ENCODE results near the gene C11orf16.

The C11orf16 gene

GRCh38 chr11:8964324-8965320 lies 31.9 kb upstream of the C11orf16 start, which contains the start of gene TMEM9B:
TSS of gene TMEM9B (minus strand) at chr11:8964442. CDS start at chr11:8964313, 129 bp downstream.
- peak within 1 kb of the TSS; percentile 45 for H3K27ac ChIP-seq (ENCODE audit: low read depth, low read length)
- no peaks in the 10 kb centered on the region; the same call in 1 of the 2 replicates for H3F3A ChIP-seq (ENCODE audit: control insufficient read depth, insufficient read depth)
- H3K4me2 ChIP-seq (ENCODE audit: low read length): peak within 1 kb of the TSS; percentile 80

GRCh38 chr11:8963569-8964323 lies 31.0 kb upstream of the C11orf16 start:
- H3K27me3 ChIP-seq (ENCODE audit: control insufficient read depth, low read length): no peaks in the 10 kb centered on the region
- H3K9me2 ChIP-seq (replicated peaks; ENCODE audit: control insufficient read depth, low read length): no peaks in the 10 kb centered on the region
- H3K27ac ChIP-seq (ENCODE audit: low read depth, low read length): peak overlapping the region; percentile 45
- H4K20me1 ChIP-seq (ENCODE audit: control insufficient read depth, insufficient read depth, low read depth, low read length): 0 out of 2 replicates have a peak, but pooled peaks cover 3% of the 10 kb centered on the region
- peaks cover 13% of the 10 kb centered on the region for H3K36me3 ChIP-seq (ENCODE audit: control insufficient read depth, low read length)
- TF ChIP-seq EZH2phosphoT487 (IDR thresholded peaks at IDR 0.05; ENCODE audit: borderline replicate concordance, low read length): no peak
- TF ChIP-seq CTCF (IDR thresholded peaks at IDR 0.05; ENCODE audit: low read depth, low read length, poor library complexity, severe bottlenecking): no peak
- peaks cover 59% of the 10 kb centered on the region for H3K79me2 ChIP-seq (ENCODE audit: control insufficient read depth, low read length)
- no peaks in the 10 kb centered on the region; the same call in 1 of the 2 replicates for H3F3A ChIP-seq (ENCODE audit: control insufficient read depth, insufficient read depth)
- peak overlapping the region; percentile 77 for H3K4me3 ChIP-seq (ENCODE audit: low read length)
- peak overlapping the region; percentile 80 for H3K4me2 ChIP-seq (ENCODE audit: low read length)
- no peaks in the 10 kb centered on the region for H3K9me3 ChIP-seq (ENCODE audit: control insufficient read depth, insufficient read depth, low read length)
- H3K4me1 ChIP-seq (ENCODE audit: control insufficient read depth, low read length): peaks cover 25% of the 10 kb centered on the region

More at GRCh38 chr11:8964324-8965320, 31.9 kb upstream of the C11orf16 start, which contains the start of gene TMEM9B:
- Histone ChIP-seq H3K9me3 (ENCODE audit: control insufficient read depth, insufficient read depth, low read length) (no peaks in the 10 kb centered on the region), H4K20me1 (ENCODE audit: control insufficient read depth, insufficient read depth, low read depth, low read length) (no peaks in the 10 kb centered on the region), H3K27me3 (ENCODE audit: control insufficient read depth, low read length) (no peaks in the 10 kb centered on the region), H3K9me2 (replicated peaks; ENCODE audit: control insufficient read depth, low read length) (no peaks in the 10 kb centered on the region), H3K79me2 (ENCODE audit: control insufficient read depth, low read length) (peaks cover 50% of the 10 kb centered on the region), H3K4me3 (ENCODE audit: low read length) (peak within 1 kb of the TSS; percentile 77), H3K36me3 (ENCODE audit: control insufficient read depth, low read length) (peaks cover 7% of the 10 kb centered on the region), H3K4me1 (ENCODE audit: control insufficient read depth, low read length) (peaks cover 22% of the 10 kb centered on the region)
- TF ChIP-seq EZH2phosphoT487 (IDR thresholded peaks at IDR 0.05; ENCODE audit: borderline replicate concordance, low read length) (no peak), CTCF (IDR thresholded peaks at IDR 0.05; ENCODE audit: low read depth, low read length, poor library complexity, severe bottlenecking) (no peak)

- Histone ChIP-seq H3K4me2 (ENCODE audit: low read length) (peak overlapping the region; percentile 80), H3K4me3 (ENCODE audit: low read length) (peak overlapping the region; percentile 77), H3F3A (ENCODE audit: control insufficient read depth, insufficient read depth) (no peaks in the 10 kb centered on the region; the same call in 1 of the 2 replicates), H3K27ac (ENCODE audit: low read depth, low read length) (no peak overlapping the region), H3K4me1 (ENCODE audit: control insufficient read depth, low read length) (peaks cover 25% of the 10 kb centered on the region), H4K20me1 (ENCODE audit: control insufficient read depth, insufficient read depth, low read depth, low read length) (0 out of 2 replicates have a peak, but pooled peaks cover 3% of the 10 kb centered on the region), H3K9me2 (replicated peaks; ENCODE audit: control insufficient read depth, low read length) (no peaks in the 10 kb centered on the region), H3K9me3 (ENCODE audit: control insufficient read depth, insufficient read depth, low read length) (no peaks in the 10 kb centered on the region), H3K36me3 (ENCODE audit: control insufficient read depth, low read length) (peaks cover 13% of the 10 kb centered on the region), H3K79me2 (ENCODE audit: control insufficient read depth, low read length) (peaks cover 62% of the 10 kb centered on the region), H3K27me3 (ENCODE audit: control insufficient read depth, low read length) (no peaks in the 10 kb centered on the region)
- no peak for TF ChIP-seq EZH2phosphoT487 (IDR thresholded peaks at IDR 0.05; ENCODE audit: borderline replicate concordance, low read length)
Measured at GRCh38 chr11:8962841-8963240, 30.1 kb upstream of the C11orf16 start.
